ENCODE results near the gene RHBDD1.

RHBDD1 gene

DNA sequence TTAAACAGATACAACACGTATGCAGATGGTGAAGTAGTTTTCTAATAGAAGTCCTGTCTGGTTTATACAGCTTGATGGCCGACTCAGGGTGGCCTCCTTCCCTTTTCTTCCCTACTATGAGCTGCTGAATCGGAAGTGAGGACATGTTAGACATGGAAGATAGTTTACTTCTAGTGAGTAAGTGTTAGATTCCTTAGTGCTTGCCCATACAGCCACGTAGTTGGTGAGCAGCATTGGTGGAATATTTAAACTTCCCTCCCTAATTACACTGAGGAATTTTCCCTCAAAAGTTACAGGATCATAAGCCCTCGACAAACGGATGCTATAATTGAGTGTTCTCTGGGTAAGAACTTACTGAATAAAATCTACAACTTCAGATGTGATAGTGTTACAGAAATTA lies 52.1 kb downstream of the RHBDD1 start:
- TF ChIP-seq, protein P1, sequence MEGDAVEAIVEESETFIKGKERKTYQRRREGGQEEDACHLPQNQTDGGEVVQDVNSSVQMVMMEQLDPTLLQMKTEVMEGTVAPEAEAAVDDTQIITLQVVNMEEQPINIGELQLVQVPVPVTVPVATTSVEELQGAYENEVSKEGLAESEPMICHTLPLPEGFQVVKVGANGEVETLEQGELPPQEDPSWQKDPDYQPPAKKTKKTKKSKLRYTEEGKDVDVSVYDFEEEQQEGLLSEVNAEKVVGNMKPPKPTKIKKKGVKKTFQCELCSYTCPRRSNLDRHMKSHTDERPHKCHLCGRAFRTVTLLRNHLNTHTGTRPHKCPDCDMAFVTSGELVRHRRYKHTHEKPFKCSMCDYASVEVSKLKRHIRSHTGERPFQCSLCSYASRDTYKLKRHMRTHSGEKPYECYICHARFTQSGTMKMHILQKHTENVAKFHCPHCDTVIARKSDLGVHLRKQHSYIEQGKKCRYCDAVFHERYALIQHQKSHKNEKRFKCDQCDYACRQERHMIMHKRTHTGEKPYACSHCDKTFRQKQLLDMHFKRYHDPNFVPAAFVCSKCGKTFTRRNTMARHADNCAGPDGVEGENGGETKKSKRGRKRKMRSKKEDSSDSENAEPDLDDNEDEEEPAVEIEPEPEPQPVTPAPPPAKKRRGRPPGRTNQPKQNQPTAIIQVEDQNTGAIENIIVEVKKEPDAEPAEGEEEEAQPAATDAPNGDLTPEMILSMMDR (IDR thresholded peaks at IDR 0.05; ENCODE audit: control extremely low read depth, extremely low read depth, low read depth, missing control alignments): no peak
- CTCF ChIA-PET: no interaction called here
- no peak for DNase-seq (ENCODE audit: extremely low spot score)
- POLR2A ChIA-PET: no interaction called here

DNA sequence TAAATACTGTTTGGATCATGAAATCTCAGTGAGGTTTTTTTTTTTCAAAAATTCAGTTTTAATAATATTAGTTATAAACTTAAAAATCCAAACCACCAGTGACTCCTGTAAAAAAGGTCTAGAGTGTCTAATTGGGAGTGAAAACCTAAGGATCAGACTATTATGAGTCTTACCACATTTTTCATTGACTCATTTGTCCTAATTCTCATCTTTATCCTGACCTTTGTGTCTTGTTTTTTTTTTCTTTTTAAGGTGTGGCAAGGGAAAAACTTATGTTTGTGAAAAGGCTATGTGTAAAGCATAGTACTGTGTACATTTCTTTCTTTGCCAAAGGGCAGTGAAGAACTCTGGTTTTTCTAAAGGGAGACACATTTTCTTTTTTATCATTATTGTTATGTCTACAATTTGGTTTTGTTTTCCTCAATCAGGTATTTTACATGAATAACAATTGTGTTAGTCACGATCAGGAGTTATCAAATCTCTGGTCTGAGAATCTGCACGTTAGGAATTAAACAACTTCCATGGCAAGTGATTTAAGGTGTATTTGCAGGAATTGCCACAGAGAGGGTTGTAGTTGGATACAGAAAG lies 52.6 kb downstream of the RHBDD1 start:
- DNase-seq (ENCODE audit: extremely low spot score): no peak
- TF ChIP-seq, protein P1 (IDR thresholded peaks at IDR 0.05; ENCODE audit: control extremely low read depth, extremely low read depth, low read depth, missing control alignments): no peak
- CTCF ChIA-PET: interaction anchor here (3.9 kb wide), 1 partner anchor 86 kb away, joined by 13 read pairs; no protein-coding TSS in a partner anchor
- POLR2A ChIA-PET: no interaction called here

DNA sequence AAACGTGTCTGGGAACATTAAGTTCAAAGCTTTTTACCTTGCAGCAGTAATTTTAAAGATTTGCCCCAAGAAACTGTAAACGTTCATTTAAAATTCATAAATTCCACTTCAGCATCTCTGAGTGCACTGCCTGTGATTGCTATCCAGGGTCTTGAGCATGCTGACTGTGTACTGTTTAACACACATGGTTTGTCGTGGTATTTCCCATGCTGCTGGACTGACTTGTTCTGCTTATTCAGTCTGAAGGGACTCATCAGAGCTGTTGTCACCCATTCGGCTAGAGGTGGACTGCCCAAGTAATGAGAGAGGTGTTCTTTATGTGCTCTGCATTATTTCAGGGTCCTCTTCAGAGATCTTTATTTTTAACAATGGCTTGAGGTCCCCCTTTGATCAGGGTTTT lies 53.1 kb downstream of the RHBDD1 start:
- TF ChIP-seq, protein P1 (IDR thresholded peaks at IDR 0.05; ENCODE audit: control extremely low read depth, extremely low read depth, low read depth, missing control alignments): no peak
- ChIA-PET POLR2A (no interaction called here), CTCF (interaction anchor here (3.9 kb wide), 1 partner anchor 86 kb away, joined by 13 read pairs; no protein-coding TSS in a partner anchor)
- no peak for DNase-seq (ENCODE audit: extremely low spot score)

DNA sequence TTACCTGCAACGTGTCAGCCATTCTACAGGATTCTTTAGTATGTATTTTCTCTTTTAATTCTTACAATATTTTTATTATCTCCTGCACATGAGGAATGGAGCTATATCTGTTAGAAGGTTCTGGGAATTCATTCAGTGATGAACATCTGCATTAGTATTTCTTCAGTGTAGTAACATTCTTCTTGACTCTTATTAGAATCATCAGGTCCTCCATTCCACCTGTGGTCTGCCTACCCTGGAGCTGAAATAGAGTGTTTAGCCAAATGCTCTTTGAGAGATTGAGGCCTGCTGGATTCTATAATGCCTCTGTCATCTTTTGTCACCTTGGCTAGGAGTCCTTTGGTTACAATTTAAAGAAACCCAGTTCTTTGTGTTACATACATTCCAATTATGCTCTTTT lies 54.4 kb downstream of the RHBDD1 start:
- TF ChIP-seq, protein P1 (IDR thresholded peaks at IDR 0.05; ENCODE audit: control extremely low read depth, extremely low read depth, low read depth, missing control alignments): no peak
- CTCF ChIA-PET: interaction anchor here (1.4 to 3.9 kb wide), 6 partner anchors 11 to 95 kb away, joined by 3 to 13 read pairs (median 4); no protein-coding TSS in a partner anchor
- POLR2A ChIA-PET: no interaction called here
- DNase-seq (ENCODE audit: extremely low spot score): no peak

DNA sequence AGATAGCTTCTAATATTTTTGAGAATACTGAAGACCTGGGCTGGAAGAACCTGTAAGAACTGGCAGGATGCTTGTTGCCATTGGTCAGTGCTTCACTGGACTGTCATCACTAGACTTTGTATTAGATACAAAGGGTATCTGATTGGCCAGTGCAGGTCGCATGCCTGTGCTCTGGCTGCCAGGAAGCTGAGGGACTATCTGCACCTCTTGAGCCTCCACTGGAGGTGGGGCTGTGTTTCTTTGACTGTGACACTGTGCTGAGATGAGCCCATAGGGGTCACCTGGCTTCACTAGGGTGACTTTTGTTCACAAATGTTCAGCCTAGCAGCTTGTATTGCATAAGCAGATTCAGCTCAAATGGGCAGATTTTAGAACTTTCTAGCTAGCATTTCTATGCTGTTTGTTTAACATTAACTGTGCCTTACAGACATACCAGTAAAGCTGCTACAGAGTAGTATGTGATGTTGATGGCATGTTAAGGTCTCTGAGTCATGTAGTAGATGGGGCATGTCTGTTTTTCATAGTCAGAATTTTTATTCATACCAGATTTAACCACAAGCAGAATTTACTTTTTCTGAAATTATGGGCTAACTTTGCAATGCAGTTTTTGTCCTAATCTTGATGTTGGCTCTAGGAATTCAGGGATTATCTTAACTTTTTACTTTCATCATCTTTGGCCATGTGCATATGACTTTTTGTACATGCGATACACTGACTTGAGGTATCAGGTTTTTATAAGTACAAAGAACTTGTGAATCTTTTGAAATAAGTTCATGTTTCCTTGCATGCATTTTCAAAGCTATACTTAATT lies 56.1 kb downstream of the RHBDD1 start:
- ChIA-PET CTCF (interaction anchor here (1.5 to 3.9 kb wide), 6 partner anchors 9 to 94 kb away, joined by 3 to 13 read pairs (median 6); no protein-coding TSS in a partner anchor), POLR2A (no interaction called here)
- TF ChIP-seq, protein P1 (IDR thresholded peaks at IDR 0.05; ENCODE audit: control extremely low read depth, extremely low read depth, low read depth, missing control alignments): no peak
- DNase-seq (ENCODE audit: extremely low spot score): no peak

DNA sequence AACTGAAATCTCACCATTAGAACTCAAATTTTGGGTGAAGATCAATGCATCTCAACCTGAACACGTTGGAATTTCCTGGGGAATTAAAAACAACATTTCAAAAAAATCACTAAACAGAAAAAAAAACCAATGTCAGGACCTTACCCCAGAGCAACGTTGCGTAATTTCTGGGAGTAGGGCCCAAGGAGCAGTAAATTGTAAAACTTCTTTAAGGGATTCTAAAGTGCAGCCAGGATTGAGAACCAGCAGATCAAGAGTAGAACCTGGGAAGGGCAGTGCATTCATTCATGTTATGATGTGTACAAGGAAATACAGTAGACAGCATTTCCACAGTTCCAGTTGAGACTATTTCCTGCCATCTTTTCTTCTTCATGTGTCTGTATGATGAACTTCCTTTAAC lies 56.9 kb downstream of the RHBDD1 start:
- TF ChIP-seq, protein P1 (IDR thresholded peaks at IDR 0.05; ENCODE audit: control extremely low read depth, extremely low read depth, low read depth, missing control alignments): no peak
- CTCF ChIA-PET: interaction anchor here (2.2 to 2.9 kb wide), 3 partner anchors 9 to 41 kb away, joined by 5 to 11 read pairs (median 8); no protein-coding TSS in a partner anchor
- POLR2A ChIA-PET: no interaction called here
- no peak for DNase-seq (ENCODE audit: extremely low spot score)

All from GM10248 (cell line).